Lower lobe of right lung (tissue), 2 donors: ENCODE results near the gene RAPGEF2. TPM values are rescaled to one million over a fixed set of nuclear protein-coding genes. Genes with fewer than 3 reads are reported as not detected.

ENCODE experiments used
- ATAC-seq, 2 donors: fragments of 200-7000 bp; cut with Tn5 transposase; one replicate each; pipeline ENCODE4 v1.9.1; 2020 to 2022; ENCODE audit warnings: mild to moderate bottlenecking in 2 of 2, moderate library complexity in 2 of 2
- DNase-seq: peaks from one replicate; pipeline ENCODE4 v3.0.0-alpha.2; 2020
- H3K27ac ChIP-seq: fragments of 200-600 bp; one replicate; pipeline ENCODE4 v1.8.0; 2022
- H3K27me3 ChIP-seq: fragments of 200-600 bp; one replicate; pipeline ENCODE4 v1.8.0; 2022; ENCODE audit warnings: low read depth
- H3K36me3 ChIP-seq: fragments of 200-600 bp; one replicate; pipeline ENCODE4 v1.8.0; 2022; ENCODE audit warnings: mild to moderate bottlenecking
- H3K4me1 ChIP-seq: fragments of 200-600 bp; one replicate; pipeline ENCODE4 v1.8.0; 2022
- H3K4me3 ChIP-seq: fragments of 200-600 bp; one replicate; pipeline ENCODE4 v1.8.0; 2022; ENCODE audit warnings: mild to moderate bottlenecking
- H3K9me3 ChIP-seq: fragments of 200-600 bp; one replicate; pipeline ENCODE4 v1.8.0; 2022
- intact Hi-C: fragments of 100-400 bp; cut with DNase I; formaldehyde crosslinking; loops from one replicate; pipeline ENCODE4 v1.11.0; 2022
- total RNA-seq: library from RNA; stranded (reverse); fragmentation: NEBNext Ultra II Directional; extraction: Animal tissue kit (Norgen Biotek cat#: 25700); gene quantifications from one replicate; pipeline ENCODE4 v1.2.1, GENCODE V29; 2021
- TF ChIP-seq, protein P1 (sequence below): fragments of 200-600 bp; IDR thresholded peaks from one replicate; pipeline ENCODE4 v1.8.0; 2022; ENCODE audit warnings: antibody characterized with exemption, mild to moderate bottlenecking
- donor health status: DM: no; HTN: yes; CAD: no; lungs with severe emphysema.

RAPGEF2 gene
- total RNA-seq, 1 donor from 2014 or later = 66.4 TPM

DNA sequence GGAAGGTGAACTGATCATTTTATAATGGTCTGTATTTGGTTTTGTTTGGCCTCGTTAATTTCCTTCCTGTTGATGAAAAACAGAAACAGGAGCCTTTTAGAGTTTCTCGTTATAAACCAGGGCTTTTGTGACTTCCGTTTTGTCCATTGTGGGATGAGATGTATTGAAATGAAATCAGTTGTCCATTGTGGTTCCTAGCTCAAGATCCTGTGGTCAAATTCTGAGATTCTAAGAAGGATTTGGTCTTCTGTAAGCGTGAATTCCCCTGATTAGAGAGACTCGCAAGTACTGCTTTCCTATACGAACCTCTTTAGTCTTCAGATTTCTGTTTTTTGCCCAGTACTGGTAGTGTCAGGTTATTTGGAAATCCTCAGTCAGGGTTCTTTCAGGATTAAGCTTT is 101.7 kb downstream of the RAPGEF2 start:
- TF ChIP-seq, protein P1, sequence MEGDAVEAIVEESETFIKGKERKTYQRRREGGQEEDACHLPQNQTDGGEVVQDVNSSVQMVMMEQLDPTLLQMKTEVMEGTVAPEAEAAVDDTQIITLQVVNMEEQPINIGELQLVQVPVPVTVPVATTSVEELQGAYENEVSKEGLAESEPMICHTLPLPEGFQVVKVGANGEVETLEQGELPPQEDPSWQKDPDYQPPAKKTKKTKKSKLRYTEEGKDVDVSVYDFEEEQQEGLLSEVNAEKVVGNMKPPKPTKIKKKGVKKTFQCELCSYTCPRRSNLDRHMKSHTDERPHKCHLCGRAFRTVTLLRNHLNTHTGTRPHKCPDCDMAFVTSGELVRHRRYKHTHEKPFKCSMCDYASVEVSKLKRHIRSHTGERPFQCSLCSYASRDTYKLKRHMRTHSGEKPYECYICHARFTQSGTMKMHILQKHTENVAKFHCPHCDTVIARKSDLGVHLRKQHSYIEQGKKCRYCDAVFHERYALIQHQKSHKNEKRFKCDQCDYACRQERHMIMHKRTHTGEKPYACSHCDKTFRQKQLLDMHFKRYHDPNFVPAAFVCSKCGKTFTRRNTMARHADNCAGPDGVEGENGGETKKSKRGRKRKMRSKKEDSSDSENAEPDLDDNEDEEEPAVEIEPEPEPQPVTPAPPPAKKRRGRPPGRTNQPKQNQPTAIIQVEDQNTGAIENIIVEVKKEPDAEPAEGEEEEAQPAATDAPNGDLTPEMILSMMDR = no peak
- ATAC-seq (no peak), DNase-seq (no peak)
- Histone ChIP-seq H3K27me3 (no peaks in the 10 kb centered on the region), H3K4me1 (peaks cover 32% of the 10 kb centered on the region), H3K36me3 (no peaks in the 10 kb centered on the region), H3K9me3 (no peaks in the 10 kb centered on the region), H3K27ac (no peak overlapping the region), H3K4me3 (no peak overlapping the region)
- intact Hi-C loops = no loop called here

DNA sequence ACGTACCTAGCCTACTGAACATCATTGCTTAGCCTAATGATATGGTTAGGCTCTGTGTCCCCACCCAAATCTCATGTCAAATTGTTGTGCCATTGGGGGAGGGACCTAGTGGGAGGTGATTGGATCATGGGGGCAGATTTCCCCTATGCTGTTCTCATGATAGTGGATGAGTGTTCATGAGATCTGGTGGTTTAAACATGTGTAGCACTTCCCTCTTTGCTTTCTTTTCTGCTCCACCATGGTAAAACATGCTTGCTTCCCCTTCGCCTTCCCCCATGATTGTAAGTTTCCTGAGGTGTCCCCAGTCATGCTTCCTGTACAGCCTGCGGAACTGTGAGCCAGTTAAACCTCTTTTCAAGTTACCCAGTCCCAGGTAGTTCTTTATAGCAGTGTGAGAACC is 102.6 kb downstream of the RAPGEF2 start:
- intact Hi-C loops = no loop called here
- ATAC-seq = no peak

DNA sequence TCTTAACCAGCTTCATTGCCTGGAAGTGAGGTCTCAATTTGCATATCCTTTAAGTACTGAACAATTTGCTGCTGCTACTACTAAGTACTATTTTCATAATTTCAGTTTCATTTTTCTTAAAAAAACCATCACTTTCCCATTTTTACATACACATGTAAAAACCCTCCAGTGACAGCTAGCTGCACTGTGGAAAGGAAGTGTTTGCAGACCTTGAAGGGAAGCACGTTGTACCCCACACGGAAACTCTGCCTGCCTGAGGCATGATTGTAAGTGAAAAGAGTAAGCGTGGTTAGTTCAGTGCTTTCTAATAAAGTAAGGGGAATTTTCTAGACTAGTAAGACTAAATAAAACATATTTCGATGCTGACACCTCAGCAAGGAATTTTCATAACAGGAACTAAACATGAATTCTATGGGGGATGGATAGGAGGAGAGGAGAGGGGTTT is 103.6 kb downstream of the RAPGEF2 start:
- DNase-seq (no peak), ATAC-seq (no peak)
- Histone ChIP-seq H3K27ac (no peak overlapping the region), H3K9me3 (no peaks in the 10 kb centered on the region), H3K27me3 (no peaks in the 10 kb centered on the region), H3K36me3 (peaks cover 8% of the 10 kb centered on the region), H3K4me1 (peaks cover 32% of the 10 kb centered on the region), H3K4me3 (no peak overlapping the region)
- TF ChIP-seq, protein P1 = no peak
- intact Hi-C loops = no loop called here

More for the DNA sequence above, 102.6 kb downstream of the RAPGEF2 start:
- DNase-seq = no peak
- no peak overlapping the region for H3K4me3 ChIP-seq
- H3K27ac ChIP-seq = no peak overlapping the region
- peaks cover 1% of the 10 kb centered on the region for H3K36me3 ChIP-seq
- H3K4me1 ChIP-seq = peaks cover 32% of the 10 kb centered on the region
- H3K9me3 ChIP-seq = no peaks in the 10 kb centered on the region
- TF ChIP-seq, protein P1 = no peak
- no peaks in the 10 kb centered on the region for H3K27me3 ChIP-seq

DNA sequence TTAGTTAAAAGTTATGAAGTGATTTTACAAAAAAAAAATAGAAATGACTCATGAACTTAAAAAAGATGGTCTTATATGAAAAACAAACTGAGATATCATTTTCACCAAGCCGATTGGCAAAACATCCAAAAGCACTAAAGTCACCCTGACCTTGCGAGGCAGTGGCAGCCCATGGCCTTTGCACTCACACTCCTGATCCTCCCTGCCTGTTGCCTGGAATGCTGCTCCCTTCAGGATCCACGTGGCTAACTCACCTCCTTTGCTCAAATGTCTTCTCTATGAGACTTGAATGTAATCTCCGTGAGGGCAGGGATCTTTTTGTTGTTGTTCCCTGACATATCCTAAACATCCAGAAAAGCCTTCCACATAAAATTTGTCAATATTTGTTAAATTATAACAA is 106.4 kb downstream of the RAPGEF2 start:
- intact Hi-C loops = no loop called here
- Histone ChIP-seq H3K4me1 (peaks cover 17% of the 10 kb centered on the region), H3K27ac (no peak overlapping the region), H3K4me3 (no peak overlapping the region), H3K9me3 (no peaks in the 10 kb centered on the region), H3K27me3 (no peaks in the 10 kb centered on the region), H3K36me3 (peaks cover 8% of the 10 kb centered on the region)
- TF ChIP-seq, protein P1 = no peak
- DNase-seq = no peak
- no peak for ATAC-seq

DNA sequence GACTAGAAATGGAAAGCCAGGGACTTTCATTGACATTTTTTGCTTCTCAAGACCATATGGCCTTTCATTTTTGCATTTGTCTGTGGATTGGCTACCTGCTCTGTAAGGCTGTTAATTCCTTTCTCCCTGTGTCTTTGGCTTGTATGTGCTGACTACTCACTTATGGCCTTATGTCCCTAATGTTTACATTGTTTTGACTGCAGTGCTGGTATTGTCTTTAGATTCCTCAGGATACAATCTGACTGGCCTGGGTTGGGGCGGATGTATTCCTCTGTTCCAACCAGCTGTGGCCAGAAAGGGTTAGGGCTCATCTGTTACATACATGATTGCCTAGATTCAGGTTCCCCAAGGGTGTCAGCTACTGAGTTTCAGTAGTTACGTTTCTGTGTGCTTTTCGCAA is 108.1 kb downstream of the RAPGEF2 start:
- H3K27me3 ChIP-seq = no peaks in the 10 kb centered on the region
- no peak for DNase-seq
- H3K4me3 ChIP-seq = no peak overlapping the region
- intact Hi-C loops = no loop called here
- peaks cover 8% of the 10 kb centered on the region for H3K36me3 ChIP-seq
- peaks cover 14% of the 10 kb centered on the region for H3K4me1 ChIP-seq
- no peak for ATAC-seq
- no peak overlapping the region for H3K27ac ChIP-seq
- TF ChIP-seq, protein P1 = no peak
- H3K9me3 ChIP-seq = no peaks in the 10 kb centered on the region
